SK-N-SH treated with all-trans-retinoic acid at 6 μM for 48 hours (cell line): ENCODE results near the gene TRMT2B.

Source experiments
- ATAC-seq: fragments of 200-7000 bp; cut with Tn5 transposase; 3 replicates; pipeline ENCODE4 v1.9.1; 2020; ENCODE audit warnings: mild to moderate bottlenecking, moderate library complexity
- ARNTL ChIP-seq: fragments of 450-650 bp; formaldehyde crosslinking; IDR thresholded peaks from 2 replicates; pipeline ENCODE4 v1.5.0; 2020; ENCODE audit warnings: low read depth, mild to moderate bottlenecking, moderate library complexity, borderline replicate concordance
- BACH2 ChIP-seq: fragments of 250-450 bp; sonication (Bioruptor Pico); IDR thresholded peaks from 2 replicates; pipeline ENCODE4 v1.9.0; 2021; ENCODE audit warnings: mild to moderate bottlenecking, borderline replicate concordance
- CSDC2 ChIP-seq: fragments of 250-450 bp; sonication (Bioruptor Pico); IDR thresholded peaks from 2 replicates; pipeline ENCODE4 v1.5.0; 2020; ENCODE audit warnings: mild to moderate bottlenecking, moderate library complexity
- ESRRG ChIP-seq: fragments of 250-450 bp; sonication (Bioruptor Pico); IDR thresholded peaks from 2 replicates; pipeline ENCODE4 v1.6.1; 2021; ENCODE audit warnings: mild to moderate bottlenecking
- GLIS3 ChIP-seq: fragments of 250-450 bp; sonication (Bioruptor Pico); IDR thresholded peaks from 2 replicates; pipeline ENCODE4 v1.5.0; 2020; ENCODE audit warnings: mild to moderate bottlenecking, moderate library complexity
- ISL1 ChIP-seq: fragments of 250-450 bp; sonication (Bioruptor Pico); IDR thresholded peaks from 2 replicates; pipeline ENCODE4 v2.1.2; 2022; ENCODE audit warnings: mild to moderate bottlenecking, moderate library complexity
- OSR1 ChIP-seq: fragments of 250-450 bp; sonication (Bioruptor Pico); IDR thresholded peaks from 2 replicates; pipeline ENCODE4 v1.8.0; 2022; ENCODE audit warnings: moderate library complexity, mild to moderate bottlenecking, inconsistent platforms
- PPARA ChIP-seq: fragments of 250-450 bp; sonication (Bioruptor Pico); IDR thresholded peaks from 2 replicates; pipeline ENCODE4 v1.5.0; 2020; ENCODE audit warnings: mild to moderate bottlenecking, borderline replicate concordance
- RARB ChIP-seq: fragments of 250-450 bp; sonication (Bioruptor Pico); IDR thresholded peaks from 2 replicates; pipeline ENCODE4 v1.8.0; 2021; ENCODE audit warnings: mild to moderate bottlenecking, moderate library complexity
- SNAI2 ChIP-seq: fragments of 250-450 bp; sonication (Bioruptor Pico); IDR thresholded peaks from 2 replicates; pipeline ENCODE4 v1.5.0; 2020; ENCODE audit warnings: mild to moderate bottlenecking, moderate library complexity
- TCF4 ChIP-seq: fragments of 250-450 bp; sonication (Bioruptor Pico); IDR thresholded peaks from 2 replicates; pipeline ENCODE4 v1.8.0; 2021; ENCODE audit warnings: mild to moderate bottlenecking, moderate library complexity, borderline replicate concordance
- TOX ChIP-seq: fragments of 250-450 bp; sonication (Bioruptor Pico); IDR thresholded peaks from 2 replicates; pipeline ENCODE4 v1.8.0; 2021; ENCODE audit warnings: mild to moderate bottlenecking, moderate library complexity, borderline replicate concordance
- ZC3H10 ChIP-seq: fragments of 250-450 bp; sonication (Bioruptor Pico); IDR thresholded peaks from 2 replicates; pipeline ENCODE4 v1.5.1; 2021; ENCODE audit warnings: mild to moderate bottlenecking, moderate library complexity
- ZFP3 ChIP-seq: fragments of 250-450 bp; sonication (Bioruptor Pico); IDR thresholded peaks from 2 replicates; pipeline ENCODE4 v1.5.0; 2020; ENCODE audit warnings: mild to moderate bottlenecking, moderate library complexity
- ZFP30 ChIP-seq: fragments of 450-650 bp; formaldehyde crosslinking; IDR thresholded peaks from 2 replicates; pipeline ENCODE4 v1.5.0; 2022; ENCODE audit warnings: mild to moderate bottlenecking, moderate library complexity
- ZNF565 ChIP-seq: fragments of 450-650 bp; formaldehyde crosslinking; conservative IDR thresholded peaks from 2 replicates; pipeline ENCODE4 v1.5.0; 2020; ENCODE audit warnings: low read depth, mild to moderate bottlenecking, moderate library complexity
- ZNF70 ChIP-seq: fragments of 450-650 bp; formaldehyde crosslinking; IDR thresholded peaks from 2 replicates; pipeline ENCODE4 v1.5.0; 2020; ENCODE audit warnings: mild to moderate bottlenecking, moderate library complexity
- ZNF8 ChIP-seq: fragments of 450-650 bp; formaldehyde crosslinking; IDR thresholded peaks from 2 replicates; pipeline ENCODE4 v1.5.0; 2020; ENCODE audit warnings: mild to moderate bottlenecking, moderate library complexity
- TF ChIP-seq, protein P1 (sequence below): fragments of 250-450 bp; sonication (Bioruptor Pico); IDR thresholded peaks from 2 replicates; pipeline ENCODE4 v1.5.0; 2020; ENCODE audit warnings: mild to moderate bottlenecking, moderate library complexity
- TF ChIP-seq, protein P2 (sequence below): fragments of 250-450 bp; sonication (Bioruptor Pico); IDR thresholded peaks from 2 replicates; pipeline ENCODE4 v1.5.1; 2021; ENCODE audit warnings: mild to moderate bottlenecking, moderate library complexity
- TF ChIP-seq, protein P3 (sequence below): fragments of 250-450 bp; sonication (Bioruptor Pico); IDR thresholded peaks from 2 replicates; pipeline ENCODE4 v1.5.1; 2020; ENCODE audit warnings: low read depth, mild to moderate bottlenecking, moderate library complexity
- TF ChIP-seq, protein P4 (sequence below): fragments of 250-450 bp; sonication (Bioruptor Pico); IDR thresholded peaks from 2 replicates; pipeline ENCODE4 v1.8.0; 2021; ENCODE audit warnings: low read depth, mild to moderate bottlenecking, moderate library complexity, borderline replicate concordance
- TF ChIP-seq, protein P5 (sequence below): fragments of 250-450 bp; sonication (Bioruptor Pico); IDR thresholded peaks from 2 replicates; pipeline ENCODE4 v1.8.0; 2020; ENCODE audit warnings: mild to moderate bottlenecking, moderate library complexity, borderline replicate concordance

TRMT2B gene

DNA sequence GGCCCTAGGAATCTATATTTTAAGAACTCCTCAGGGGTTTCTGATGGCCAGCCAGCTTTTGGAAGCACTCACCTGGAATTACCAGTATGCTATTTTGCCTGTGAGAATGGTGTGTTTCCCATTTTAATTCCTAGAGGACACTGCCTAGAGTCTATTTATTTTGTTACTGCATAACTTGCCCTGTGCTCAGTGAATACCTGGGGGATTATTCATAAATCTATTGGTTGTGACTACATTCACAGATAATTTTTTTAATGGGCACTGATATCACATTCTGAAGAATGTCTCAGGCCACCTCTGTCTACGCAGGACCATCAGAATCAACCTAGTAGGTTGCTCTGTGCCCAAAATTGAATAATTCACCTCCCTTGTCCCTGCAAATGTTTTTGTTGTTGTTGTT lies 75.7 kb downstream of the TRMT2B start:
- TF ChIP-seq ZFP30 (CRISPR knock-in tag) (no peak), OSR1 (CRISPR knock-in tag) (no peak), ZNF565 (CRISPR knock-in tag) (no peak), ZNF8 (CRISPR knock-in tag) (no peak), ISL1 (CRISPR knock-in tag) (no peak), GLIS3 (CRISPR knock-in tag) (no peak), SNAI2 (CRISPR knock-in tag) (no peak), BACH2 (CRISPR knock-in tag) (no peak), TCF4 (no peak), PPARA (CRISPR knock-in tag) (no peak), ZFP3 (CRISPR knock-in tag) (no peak), ZNF70 (CRISPR knock-in tag) (no peak), ESRRG (no peak), ZC3H10 (CRISPR knock-in tag) (no peak)
- TF ChIP-seq, protein P1, sequence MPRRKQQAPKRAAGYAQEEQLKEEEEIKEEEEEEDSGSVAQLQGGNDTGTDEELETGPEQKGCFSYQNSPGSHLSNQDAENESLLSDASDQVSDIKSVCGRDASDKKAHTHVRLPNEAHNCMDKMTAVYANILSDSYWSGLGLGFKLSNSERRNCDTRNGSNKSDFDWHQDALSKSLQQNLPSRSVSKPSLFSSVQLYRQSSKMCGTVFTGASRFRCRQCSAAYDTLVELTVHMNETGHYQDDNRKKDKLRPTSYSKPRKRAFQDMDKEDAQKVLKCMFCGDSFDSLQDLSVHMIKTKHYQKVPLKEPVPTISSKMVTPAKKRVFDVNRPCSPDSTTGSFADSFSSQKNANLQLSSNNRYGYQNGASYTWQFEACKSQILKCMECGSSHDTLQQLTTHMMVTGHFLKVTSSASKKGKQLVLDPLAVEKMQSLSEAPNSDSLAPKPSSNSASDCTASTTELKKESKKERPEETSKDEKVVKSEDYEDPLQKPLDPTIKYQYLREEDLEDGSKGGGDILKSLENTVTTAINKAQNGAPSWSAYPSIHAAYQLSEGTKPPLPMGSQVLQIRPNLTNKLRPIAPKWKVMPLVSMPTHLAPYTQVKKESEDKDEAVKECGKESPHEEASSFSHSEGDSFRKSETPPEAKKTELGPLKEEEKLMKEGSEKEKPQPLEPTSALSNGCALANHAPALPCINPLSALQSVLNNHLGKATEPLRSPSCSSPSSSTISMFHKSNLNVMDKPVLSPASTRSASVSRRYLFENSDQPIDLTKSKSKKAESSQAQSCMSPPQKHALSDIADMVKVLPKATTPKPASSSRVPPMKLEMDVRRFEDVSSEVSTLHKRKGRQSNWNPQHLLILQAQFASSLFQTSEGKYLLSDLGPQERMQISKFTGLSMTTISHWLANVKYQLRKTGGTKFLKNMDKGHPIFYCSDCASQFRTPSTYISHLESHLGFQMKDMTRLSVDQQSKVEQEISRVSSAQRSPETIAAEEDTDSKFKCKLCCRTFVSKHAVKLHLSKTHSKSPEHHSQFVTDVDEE (CRISPR knock-in tag), result no peak
- TF ChIP-seq, protein P2, sequence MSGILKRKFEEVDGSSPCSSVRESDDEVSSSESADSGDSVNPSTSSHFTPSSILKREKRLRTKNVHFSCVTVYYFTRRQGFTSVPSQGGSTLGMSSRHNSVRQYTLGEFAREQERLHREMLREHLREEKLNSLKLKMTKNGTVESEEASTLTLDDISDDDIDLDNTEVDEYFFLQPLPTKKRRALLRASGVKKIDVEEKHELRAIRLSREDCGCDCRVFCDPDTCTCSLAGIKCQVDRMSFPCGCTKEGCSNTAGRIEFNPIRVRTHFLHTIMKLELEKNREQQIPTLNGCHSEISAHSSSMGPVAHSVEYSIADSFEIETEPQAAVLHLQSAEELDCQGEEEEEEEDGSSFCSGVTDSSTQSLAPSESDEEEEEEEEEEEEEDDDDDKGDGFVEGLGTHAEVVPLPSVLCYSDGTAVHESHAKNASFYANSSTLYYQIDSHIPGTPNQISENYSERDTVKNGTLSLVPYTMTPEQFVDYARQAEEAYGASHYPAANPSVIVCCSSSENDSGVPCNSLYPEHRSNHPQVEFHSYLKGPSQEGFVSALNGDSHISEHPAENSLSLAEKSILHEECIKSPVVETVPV (CRISPR knock-in tag), result no peak
- TF ChIP-seq, all 23 proteins: peak for 0
- no peak for ATAC-seq

DNA sequence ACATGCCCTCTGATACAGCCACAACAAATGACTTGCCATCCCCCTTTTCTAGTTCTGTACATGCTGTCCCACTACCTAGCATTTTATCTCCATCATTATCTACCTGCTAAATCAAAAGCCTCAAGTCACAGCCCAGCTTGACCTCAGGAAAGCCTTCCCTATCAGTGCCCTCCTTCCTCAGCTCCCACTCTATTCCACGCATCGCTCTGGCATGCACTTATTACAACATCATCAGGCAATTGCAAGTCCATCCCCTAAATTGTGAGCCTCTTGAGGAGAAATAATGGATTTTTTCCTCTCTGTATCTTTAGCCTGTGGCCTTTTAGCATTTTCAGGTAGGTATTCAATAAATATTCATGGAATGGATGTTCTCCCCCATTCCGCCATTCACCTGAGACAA lies 76.7 kb downstream of the TRMT2B start:
- no peak for TF ChIP-seq TCF4
- TF ChIP-seq ISL1 (CRISPR knock-in tag), result no peak
- no peak for ATAC-seq

DNA sequence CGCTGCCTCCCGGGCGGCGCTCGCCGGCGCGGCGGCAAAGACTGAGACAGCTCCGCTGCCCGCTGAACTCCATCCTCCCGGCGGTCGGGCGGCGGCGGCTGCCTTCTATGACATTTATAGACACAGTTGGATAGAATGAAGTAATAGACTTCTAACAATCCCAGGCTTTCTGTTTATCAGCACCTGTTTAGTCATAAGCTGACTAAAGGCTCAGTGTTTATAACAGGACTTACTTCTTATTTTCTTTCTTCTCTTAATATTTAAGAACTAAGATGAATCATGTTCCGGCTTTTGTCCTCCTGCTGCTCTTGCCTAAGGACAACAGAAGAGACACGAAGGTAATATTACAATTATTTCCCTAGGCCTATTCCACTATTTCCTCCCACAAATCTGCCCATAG lies 78.5 kb downstream of the TRMT2B start:
- TF ChIP-seq, protein P3, sequence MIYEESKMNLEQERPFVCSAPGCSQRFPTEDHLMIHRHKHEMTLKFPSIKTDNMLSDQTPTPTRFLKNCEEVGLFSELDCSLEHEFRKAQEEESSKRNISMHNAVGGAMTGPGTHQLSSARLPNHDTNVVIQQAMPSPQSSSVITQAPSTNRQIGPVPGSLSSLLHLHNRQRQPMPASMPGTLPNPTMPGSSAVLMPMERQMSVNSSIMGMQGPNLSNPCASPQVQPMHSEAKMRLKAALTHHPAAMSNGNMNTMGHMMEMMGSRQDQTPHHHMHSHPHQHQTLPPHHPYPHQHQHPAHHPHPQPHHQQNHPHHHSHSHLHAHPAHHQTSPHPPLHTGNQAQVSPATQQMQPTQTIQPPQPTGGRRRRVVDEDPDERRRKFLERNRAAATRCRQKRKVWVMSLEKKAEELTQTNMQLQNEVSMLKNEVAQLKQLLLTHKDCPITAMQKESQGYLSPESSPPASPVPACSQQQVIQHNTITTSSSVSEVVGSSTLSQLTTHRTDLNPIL (CRISPR knock-in tag), result no peak
- no peak for TF ChIP-seq ESRRG
- no peak for TF ChIP-seq OSR1 (CRISPR knock-in tag)
- TF ChIP-seq ZC3H10 (CRISPR knock-in tag), result no peak
- no peak for TF ChIP-seq TOX
- TF ChIP-seq ZNF8 (CRISPR knock-in tag), result no peak
- no peak for ATAC-seq

DNA sequence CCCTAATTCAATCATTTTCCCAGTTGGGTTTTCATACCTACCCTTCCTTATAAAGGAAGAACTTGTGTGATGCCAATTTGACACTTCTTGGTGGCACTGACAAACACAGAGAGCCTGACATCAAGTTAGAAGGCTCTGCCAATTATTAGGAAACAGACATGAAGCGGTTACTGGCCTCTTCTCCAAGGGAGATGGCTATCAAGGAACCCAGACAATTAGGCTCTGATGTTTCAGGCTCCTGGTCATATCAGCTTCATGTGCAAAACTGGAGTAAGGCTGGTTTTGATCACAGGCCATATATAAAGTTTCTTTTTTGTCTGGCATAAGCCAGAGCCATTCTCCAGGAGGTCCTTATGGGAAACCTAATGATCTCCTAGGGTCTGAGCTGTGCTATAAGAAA lies 82.0 kb downstream of the TRMT2B start:
- TF ChIP-seq RARB (no peak), SNAI2 (CRISPR knock-in tag) (no peak), GLIS3 (CRISPR knock-in tag) (no peak), BACH2 (CRISPR knock-in tag) (no peak), TCF4 (no peak), ZNF70 (CRISPR knock-in tag) (no peak), TOX (no peak), ISL1 (CRISPR knock-in tag) (no peak), PPARA (CRISPR knock-in tag) (no peak), ARNTL (CRISPR knock-in tag) (no peak), ZFP30 (CRISPR knock-in tag) (no peak), CSDC2 (CRISPR knock-in tag) (no peak)
- TF ChIP-seq, protein P4, sequence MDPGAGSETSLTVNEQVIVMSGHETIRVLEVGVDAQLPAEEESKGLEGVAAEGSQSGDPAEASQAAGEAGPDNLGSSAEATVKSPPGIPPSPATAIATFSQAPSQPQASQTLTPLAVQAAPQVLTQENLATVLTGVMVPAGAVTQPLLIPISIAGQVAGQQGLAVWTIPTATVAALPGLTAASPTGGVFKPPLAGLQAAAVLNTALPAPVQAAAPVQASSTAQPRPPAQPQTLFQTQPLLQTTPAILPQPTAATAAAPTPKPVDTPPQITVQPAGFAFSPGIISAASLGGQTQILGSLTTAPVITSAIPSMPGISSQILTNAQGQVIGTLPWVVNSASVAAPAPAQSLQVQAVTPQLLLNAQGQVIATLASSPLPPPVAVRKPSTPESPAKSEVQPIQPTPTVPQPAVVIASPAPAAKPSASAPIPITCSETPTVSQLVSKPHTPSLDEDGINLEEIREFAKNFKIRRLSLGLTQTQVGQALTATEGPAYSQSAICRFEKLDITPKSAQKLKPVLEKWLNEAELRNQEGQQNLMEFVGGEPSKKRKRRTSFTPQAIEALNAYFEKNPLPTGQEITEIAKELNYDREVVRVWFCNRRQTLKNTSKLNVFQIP (CRISPR knock-in tag), result no peak
- TF ChIP-seq, protein P3 (CRISPR knock-in tag), result no peak
- TF ChIP-seq, protein P2 (CRISPR knock-in tag), result no peak
- TF ChIP-seq, protein P5, sequence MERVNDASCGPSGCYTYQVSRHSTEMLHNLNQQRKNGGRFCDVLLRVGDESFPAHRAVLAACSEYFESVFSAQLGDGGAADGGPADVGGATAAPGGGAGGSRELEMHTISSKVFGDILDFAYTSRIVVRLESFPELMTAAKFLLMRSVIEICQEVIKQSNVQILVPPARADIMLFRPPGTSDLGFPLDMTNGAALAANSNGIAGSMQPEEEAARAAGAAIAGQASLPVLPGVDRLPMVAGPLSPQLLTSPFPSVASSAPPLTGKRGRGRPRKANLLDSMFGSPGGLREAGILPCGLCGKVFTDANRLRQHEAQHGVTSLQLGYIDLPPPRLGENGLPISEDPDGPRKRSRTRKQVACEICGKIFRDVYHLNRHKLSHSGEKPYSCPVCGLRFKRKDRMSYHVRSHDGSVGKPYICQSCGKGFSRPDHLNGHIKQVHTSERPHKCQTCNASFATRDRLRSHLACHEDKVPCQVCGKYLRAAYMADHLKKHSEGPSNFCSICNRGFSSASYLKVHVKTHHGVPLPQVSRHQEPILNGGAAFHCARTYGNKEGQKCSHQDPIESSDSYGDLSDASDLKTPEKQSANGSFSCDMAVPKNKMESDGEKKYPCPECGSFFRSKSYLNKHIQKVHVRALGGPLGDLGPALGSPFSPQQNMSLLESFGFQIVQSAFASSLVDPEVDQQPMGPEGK (CRISPR knock-in tag), result no peak
- no peak for ATAC-seq
